ENCODE data around the gene CPM. TPM values are rescaled to one million over a fixed set of nuclear protein-coding genes. Genes with fewer than 3 reads are reported as not detected.
"Not testable (repeated sequence)": the region's sequence is repeated elsewhere in the genome, so short reads cannot be mapped to it uniquely, and the experiment has no call there.

Gene CPM
- total RNA-seq, 4 donors from 2014 or later: 25.7 to 60.4 (median 43.2) TPM

DNA sequence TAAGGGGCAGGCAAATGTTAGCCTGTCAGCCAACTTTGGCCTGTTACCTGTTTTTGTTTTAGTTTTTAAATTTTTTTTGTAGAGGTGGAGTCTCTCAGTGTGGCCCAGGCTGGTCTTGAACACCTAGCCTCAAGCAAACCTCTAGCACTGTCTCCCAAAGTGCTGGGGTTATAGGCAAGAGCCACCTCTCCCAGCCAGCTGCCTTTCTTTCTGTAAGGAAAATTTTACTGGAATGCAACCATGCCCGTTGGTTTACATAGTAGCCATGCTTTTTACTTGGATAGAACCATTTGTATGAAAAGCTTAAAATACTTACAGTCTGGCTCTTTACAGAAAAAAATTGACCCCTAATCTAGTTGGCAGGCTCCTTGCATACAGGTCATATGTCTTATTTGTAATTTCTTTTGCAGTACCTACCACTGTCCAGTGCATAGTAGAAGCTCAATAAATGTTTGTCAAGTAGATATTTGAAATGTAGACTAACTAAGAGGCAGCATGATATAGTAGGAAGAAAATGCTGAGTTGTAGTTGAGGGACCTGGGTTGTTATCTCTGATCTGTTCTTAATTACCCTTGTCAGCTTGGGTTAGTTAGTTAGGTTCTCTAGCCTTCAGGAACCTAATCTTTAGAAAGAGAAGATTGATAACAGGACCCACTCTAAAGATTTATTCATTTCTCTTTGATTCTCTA lies 120.3 kb downstream of the CPM start:
- no peak for DNase-seq
- WGBS, 2 donors: 73 to 95% methylated on average over 1 of the region's 1 CpG
- Histone ChIP-seq H3K27me3 (no peaks in the 10 kb centered on the region), H3K36me3 (peaks cover 0 to 29% of the 10 kb centered on the region in 2 donors), H3K4me3 (replicated peaks in 1 of 3) (no peak overlapping the region), H3K4me1 (peaks cover 5 to 6% of the 10 kb centered on the region in 2 donors), H3K9me3 (no peaks in the 10 kb centered on the region), H3K27ac (peak overlapping the region in 1 of 3 donors; percentile 34)
- intact Hi-C loops (cut with DNase I): no loop called here
- TF ChIP-seq, protein P1, sequence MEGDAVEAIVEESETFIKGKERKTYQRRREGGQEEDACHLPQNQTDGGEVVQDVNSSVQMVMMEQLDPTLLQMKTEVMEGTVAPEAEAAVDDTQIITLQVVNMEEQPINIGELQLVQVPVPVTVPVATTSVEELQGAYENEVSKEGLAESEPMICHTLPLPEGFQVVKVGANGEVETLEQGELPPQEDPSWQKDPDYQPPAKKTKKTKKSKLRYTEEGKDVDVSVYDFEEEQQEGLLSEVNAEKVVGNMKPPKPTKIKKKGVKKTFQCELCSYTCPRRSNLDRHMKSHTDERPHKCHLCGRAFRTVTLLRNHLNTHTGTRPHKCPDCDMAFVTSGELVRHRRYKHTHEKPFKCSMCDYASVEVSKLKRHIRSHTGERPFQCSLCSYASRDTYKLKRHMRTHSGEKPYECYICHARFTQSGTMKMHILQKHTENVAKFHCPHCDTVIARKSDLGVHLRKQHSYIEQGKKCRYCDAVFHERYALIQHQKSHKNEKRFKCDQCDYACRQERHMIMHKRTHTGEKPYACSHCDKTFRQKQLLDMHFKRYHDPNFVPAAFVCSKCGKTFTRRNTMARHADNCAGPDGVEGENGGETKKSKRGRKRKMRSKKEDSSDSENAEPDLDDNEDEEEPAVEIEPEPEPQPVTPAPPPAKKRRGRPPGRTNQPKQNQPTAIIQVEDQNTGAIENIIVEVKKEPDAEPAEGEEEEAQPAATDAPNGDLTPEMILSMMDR (IDR thresholded peaks at IDR 0.05): no peak
- no peak for TF ChIP-seq POLR2A (IDR thresholded peaks at IDR 0.05)

DNA sequence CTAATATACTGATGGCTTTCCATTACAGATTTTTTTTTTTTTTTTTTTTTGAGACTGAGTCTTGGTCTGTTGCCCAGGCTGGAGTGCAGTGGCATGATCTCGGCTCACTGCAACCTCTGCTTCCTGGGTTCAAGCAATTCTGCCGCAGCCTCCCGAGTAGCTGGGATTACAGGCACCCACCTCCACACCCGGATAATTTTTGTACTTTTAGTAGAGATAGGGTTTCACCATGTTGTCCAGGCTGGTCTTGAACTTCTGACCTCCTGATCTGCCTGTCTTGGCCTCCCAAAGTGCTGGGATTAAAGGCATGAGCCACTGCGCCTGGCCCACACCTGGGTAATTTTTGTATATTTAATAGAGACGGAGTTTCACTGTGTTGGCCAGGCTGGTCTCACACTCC lies 121.4 kb downstream of the CPM start:
- H3K27me3 ChIP-seq; H3K27ac ChIP-seq; H3K4me3 ChIP-seq (replicated peaks in 1 of 3); H3K9me3 ChIP-seq; H3K4me1 ChIP-seq; DNase-seq; intact Hi-C loops (cut with DNase I): not testable (repeated sequence)
- WGBS, 2 donors: 76 to 86% methylated on average over 6 of the region's 6 CpGs
- peaks cover 0 to 23% of the 10 kb centered on the region in 2 donors for H3K36me3 ChIP-seq

DNA sequence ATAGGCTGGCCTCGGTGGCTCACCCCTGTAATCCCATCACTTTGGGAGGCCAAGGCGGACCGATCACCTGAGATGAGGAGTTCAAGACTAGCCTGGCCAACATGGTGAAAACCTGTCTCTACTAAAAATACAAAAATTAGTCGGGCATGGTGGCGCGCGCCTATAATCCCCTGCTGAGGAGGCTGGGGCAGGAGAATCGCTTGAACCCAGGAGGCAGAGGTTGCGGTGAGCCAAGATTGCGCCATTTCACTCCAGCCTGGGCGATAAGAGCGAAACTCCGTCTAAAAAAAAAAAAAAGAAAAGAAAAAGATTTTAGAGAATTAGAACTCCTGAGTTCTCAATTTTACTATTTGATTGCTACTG lies 123.0 kb downstream of the CPM start:
- DNase-seq; H3K9me3 ChIP-seq; H3K4me3 ChIP-seq (replicated peaks in 1 of 3); H3K27ac ChIP-seq; H3K4me1 ChIP-seq; H3K27me3 ChIP-seq; intact Hi-C loops (cut with DNase I): not testable (repeated sequence)
- 97% methylated on average over 13 of the region's 13 CpGs for WGBS, 2 donors
- H3K36me3 ChIP-seq: peaks cover 0 to 15% of the 10 kb centered on the region in 2 donors

DNA sequence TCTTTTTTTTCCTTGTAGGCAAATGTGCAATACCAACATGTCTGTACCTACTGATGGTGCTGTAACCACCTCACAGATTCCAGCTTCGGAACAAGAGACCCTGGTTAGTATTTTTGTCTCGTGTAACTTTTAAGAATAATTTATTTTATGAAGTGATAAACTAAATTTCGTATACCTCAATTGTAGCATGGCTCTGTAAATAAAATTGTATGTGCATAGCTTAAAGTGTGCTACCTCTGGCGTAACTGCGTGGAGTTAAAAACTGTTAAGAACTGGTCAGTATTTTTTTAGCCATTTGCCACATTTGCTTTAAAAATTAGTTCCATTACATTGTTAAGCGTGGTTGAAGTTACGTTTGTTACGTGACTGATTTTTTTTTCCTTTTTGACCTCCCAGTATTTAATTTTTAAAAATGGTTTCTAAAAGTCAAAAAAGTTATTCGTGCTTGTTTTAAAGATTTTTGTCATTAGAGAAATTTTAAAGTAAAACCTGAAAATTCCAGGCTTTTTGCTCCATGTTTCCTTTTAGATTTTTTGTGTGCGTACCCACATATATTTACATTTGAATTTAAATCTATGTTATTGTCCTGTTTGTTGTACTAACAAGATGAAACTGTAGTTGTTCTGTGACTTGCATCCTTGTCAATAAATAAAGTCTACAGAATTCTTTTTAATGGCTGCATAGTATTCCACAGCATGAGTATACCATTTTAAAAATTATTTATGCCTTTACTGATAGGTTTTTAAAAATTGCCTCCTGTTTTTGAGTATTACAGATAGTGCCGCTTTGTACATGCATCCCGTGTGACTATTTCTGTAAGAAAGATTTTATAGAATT lies 123.6 kb downstream of the CPM start:
- 80 to 81% methylated on average over 12 of the region's 12 CpGs for WGBS, 2 donors
- Histone ChIP-seq H3K4me3 (replicated peaks in 1 of 3) (peak overlapping the region in 2 of 3 donors; percentile 91 to 97), H3K9me3 (no peaks in the 10 kb centered on the region), H3K27me3 (no peaks in the 10 kb centered on the region), H3K36me3 (peaks cover 0 to 10% of the 10 kb centered on the region in 2 donors), H3K4me1 (peaks cover 5 to 6% of the 10 kb centered on the region in 2 donors), H3K27ac (peak overlapping the region; percentile 99 to 100 (median 99))
- TF ChIP-seq POLR2A (IDR thresholded peaks at IDR 0.05): no peak
- TF ChIP-seq, protein P1 (IDR thresholded peaks at IDR 0.05): no peak
- intact Hi-C loops (cut with DNase I): no loop called here
- no peak for DNase-seq

DNA sequence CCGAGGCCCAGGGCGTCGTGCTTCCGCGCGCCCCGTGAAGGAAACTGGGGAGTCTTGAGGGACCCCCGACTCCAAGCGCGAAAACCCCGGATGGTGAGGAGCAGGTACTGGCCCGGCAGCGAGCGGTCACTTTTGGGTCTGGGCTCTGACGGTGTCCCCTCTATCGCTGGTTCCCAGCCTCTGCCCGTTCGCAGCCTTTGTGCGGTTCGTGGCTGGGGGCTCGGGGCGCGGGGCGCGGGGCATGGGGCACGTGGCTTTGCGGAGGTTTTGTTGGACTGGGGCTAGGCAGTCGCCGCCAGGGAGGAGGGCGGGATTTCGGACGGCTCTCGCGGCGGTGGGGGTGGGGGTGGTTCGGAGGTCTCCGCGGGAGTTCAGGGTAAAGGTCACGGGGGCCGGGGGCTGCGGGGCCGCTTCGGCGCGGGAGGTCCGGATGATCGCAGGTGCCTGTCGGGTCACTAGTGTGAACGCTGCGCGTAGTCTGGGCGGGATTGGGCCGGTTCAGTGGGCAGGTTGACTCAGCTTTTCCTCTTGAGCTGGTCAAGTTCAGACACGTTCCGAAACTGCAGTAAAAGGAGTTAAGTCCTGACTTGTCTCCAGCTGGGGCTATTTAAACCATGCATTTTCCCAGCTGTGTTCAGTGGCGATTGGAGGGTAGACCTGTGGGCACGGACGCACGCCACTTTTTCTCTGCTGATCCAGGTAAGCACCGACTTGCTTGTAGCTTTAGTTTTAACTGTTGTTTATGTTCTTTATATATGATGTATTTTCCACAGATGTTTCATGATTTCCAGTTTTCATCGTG lies 124.4 kb downstream of the CPM start:
- no peaks in the 10 kb centered on the region for H3K9me3 ChIP-seq
- peak in 1 of 2 donors; percentile 76 for TF ChIP-seq POLR2A (IDR thresholded peaks at IDR 0.05)
- TF ChIP-seq, protein P1 (IDR thresholded peaks at IDR 0.05): peak in 1 of 6 experiments; percentile 1
- H3K27ac ChIP-seq: peak overlapping the region; percentile 99 to 100 (median 99)
- intact Hi-C loops (cut with DNase I): no loop called here
- peak overlapping the region; percentile 71 to 97 (median 91) for H3K4me3 ChIP-seq (replicated peaks in 1 of 3)
- peaks cover 0 to 2% of the 10 kb centered on the region in 2 donors for H3K36me3 ChIP-seq
- no peaks in the 10 kb centered on the region for H3K27me3 ChIP-seq
- peak; percentile 86 to 87 for DNase-seq
- peaks cover 5 to 6% of the 10 kb centered on the region in 2 donors for H3K4me1 ChIP-seq
- 0% methylated on average over 9 to 10 of the region's 61 CpGs for WGBS, 2 donors
